KMS-11 (cell line): ENCODE results near the gene CAV1.

Experiments
- H2AFZ ChIP-seq: fragments of 200-600 bp; sonication (generic); 2 replicates; pipeline ENCODE4 v1.6.1; 2016; ENCODE audit warnings: antibody characterized with exemption, mixed run types, low read depth
- H3K27ac ChIP-seq: fragments of 200-600 bp; sonication (generic); 2 replicates; pipeline ENCODE4 v1.6.1; 2016; ENCODE audit warnings: mild to moderate bottlenecking, mixed run types
- H3K27me3 ChIP-seq: fragments of 200-600 bp; sonication (generic); 2 replicates; pipeline ENCODE4 v1.6.1; 2017; ENCODE audit warnings: mild to moderate bottlenecking, low read depth, mixed run types, moderate library complexity; ENCODE audit not compliant: insufficient read depth
- H3K36me3 ChIP-seq: fragments of 200-600 bp; sonication (generic); 2 replicates; pipeline ENCODE4 v1.6.1; 2017; ENCODE audit warnings: mild to moderate bottlenecking, mixed run types; ENCODE audit not compliant: insufficient read depth
- H3K4me1 ChIP-seq: fragments of 200-600 bp; sonication (generic); 2 replicates; pipeline ENCODE4 v1.6.1; 2016; ENCODE audit warnings: mild to moderate bottlenecking, low read depth, mixed run types; ENCODE audit not compliant: poor library complexity, severe bottlenecking
- H3K4me2 ChIP-seq: fragments of 200-600 bp; sonication (generic); 2 replicates; pipeline ENCODE4 v1.7.0; 2016; ENCODE audit warnings: mild to moderate bottlenecking, mixed run types
- H3K4me3 ChIP-seq: fragments of 200-600 bp; sonication (generic); IDR thresholded peaks from 2 replicates; pipeline ENCODE4 v1.6.1; 2017; ENCODE audit warnings: low read depth, low read length, mixed read lengths; ENCODE audit not compliant: insufficient read depth
- H3K79me2 ChIP-seq: fragments of 200-600 bp; sonication (generic); 2 replicates; pipeline ENCODE4 v1.6.1; 2016; ENCODE audit warnings: low read depth, mixed run types; ENCODE audit not compliant: insufficient read depth
- H3K9ac ChIP-seq: fragments of 200-600 bp; sonication (generic); 2 replicates; pipeline ENCODE4 v1.6.1; 2016; ENCODE audit warnings: mild to moderate bottlenecking, mixed run types
- H4K20me1 ChIP-seq: fragments of 200-600 bp; sonication (generic); 2 replicates; pipeline ENCODE4 v1.6.1; 2016; ENCODE audit warnings: mild to moderate bottlenecking, mixed run types; ENCODE audit not compliant: insufficient read depth
- CTCF ChIP-seq: fragments of 200-600 bp; sonication (generic); conservative IDR thresholded peaks from 2 replicates; pipeline ENCODE4 v1.6.1; 2017; ENCODE audit warnings: low read depth, mild to moderate bottlenecking, antibody characterized with exemption, low read length, moderate library complexity, mixed read lengths

Gene CAV1

GRCh38 chr7:116499168-116500077 is 25.4 kb upstream of the CAV1 start, which contains the start of gene CAV2:
Gene CAV2 (plus strand): TSS chr7:116499738. CDS start chr7:116499782, 44 bp downstream.
- H2AFZ ChIP-seq = peak within 1 kb of the TSS; percentile 80
- H3K27ac ChIP-seq = peak within 1 kb of the TSS; percentile 61

GRCh38 chr7:116500078-116500853 is 24.6 kb upstream of the CAV1 start:
- H3K79me2 ChIP-seq = peaks cover 9% of the 10 kb centered on the region; the same call in 1 of the 2 replicates

More at GRCh38 chr7:116499168-116500077, 25.4 kb upstream of the CAV1 start, which contains the start of gene CAV2:
- H3K36me3 ChIP-seq = no peaks in the 10 kb centered on the region
- no peak for TF ChIP-seq CTCF
- H3K27me3 ChIP-seq = no peaks in the 10 kb centered on the region
- peak within 1 kb of the TSS; percentile 33 for H3K4me3 ChIP-seq
- H3K79me2 ChIP-seq = peaks cover 4% of the 10 kb centered on the region; the same call in 1 of the 2 replicates
- peak within 1 kb of the TSS; percentile 67 for H3K9ac ChIP-seq
- H4K20me1 ChIP-seq = no peaks in the 10 kb centered on the region
- peak within 1 kb of the TSS; percentile 88 for H3K4me2 ChIP-seq
- H3K4me1 ChIP-seq = peaks cover 41% of the 10 kb centered on the region

GRCh38 chr7:116501425-116502167 is 23.2 kb upstream of the CAV1 start:
- H3K36me3 ChIP-seq = no peaks in the 10 kb centered on the region; the same call in 1 of the 2 replicates
- H2AFZ ChIP-seq = no peak overlapping the region
- H3K4me1 ChIP-seq = peaks cover 50% of the 10 kb centered on the region
- H3K4me2 ChIP-seq = peak overlapping the region; percentile 88
- H3K27me3 ChIP-seq = no peaks in the 10 kb centered on the region
- H4K20me1 ChIP-seq = no peaks in the 10 kb centered on the region
- H3K4me3 ChIP-seq = no peak overlapping the region
- H3K27ac ChIP-seq = peak overlapping the region; percentile 61
- H3K9ac ChIP-seq = peak overlapping the region; percentile 67; the same call in 1 of the 2 replicates
- TF ChIP-seq CTCF = no peak
- peaks cover 10% of the 10 kb centered on the region; the same call in 1 of the 2 replicates for H3K79me2 ChIP-seq

More at GRCh38 chr7:116500078-116500853, 24.6 kb upstream of the CAV1 start:
- H4K20me1 ChIP-seq = no peaks in the 10 kb centered on the region
- H2AFZ ChIP-seq = peak overlapping the region; percentile 80
- peak overlapping the region; percentile 61 for H3K27ac ChIP-seq
- peak overlapping the region; percentile 33 for H3K4me3 ChIP-seq
- peaks cover 50% of the 10 kb centered on the region for H3K4me1 ChIP-seq
- peak overlapping the region; percentile 67 for H3K9ac ChIP-seq
- peak overlapping the region; percentile 88 for H3K4me2 ChIP-seq
- H3K27me3 ChIP-seq = no peaks in the 10 kb centered on the region
- H3K36me3 ChIP-seq = no peaks in the 10 kb centered on the region
- TF ChIP-seq CTCF = no peak
